ENCODE results near the gene USP20.

DNA sequence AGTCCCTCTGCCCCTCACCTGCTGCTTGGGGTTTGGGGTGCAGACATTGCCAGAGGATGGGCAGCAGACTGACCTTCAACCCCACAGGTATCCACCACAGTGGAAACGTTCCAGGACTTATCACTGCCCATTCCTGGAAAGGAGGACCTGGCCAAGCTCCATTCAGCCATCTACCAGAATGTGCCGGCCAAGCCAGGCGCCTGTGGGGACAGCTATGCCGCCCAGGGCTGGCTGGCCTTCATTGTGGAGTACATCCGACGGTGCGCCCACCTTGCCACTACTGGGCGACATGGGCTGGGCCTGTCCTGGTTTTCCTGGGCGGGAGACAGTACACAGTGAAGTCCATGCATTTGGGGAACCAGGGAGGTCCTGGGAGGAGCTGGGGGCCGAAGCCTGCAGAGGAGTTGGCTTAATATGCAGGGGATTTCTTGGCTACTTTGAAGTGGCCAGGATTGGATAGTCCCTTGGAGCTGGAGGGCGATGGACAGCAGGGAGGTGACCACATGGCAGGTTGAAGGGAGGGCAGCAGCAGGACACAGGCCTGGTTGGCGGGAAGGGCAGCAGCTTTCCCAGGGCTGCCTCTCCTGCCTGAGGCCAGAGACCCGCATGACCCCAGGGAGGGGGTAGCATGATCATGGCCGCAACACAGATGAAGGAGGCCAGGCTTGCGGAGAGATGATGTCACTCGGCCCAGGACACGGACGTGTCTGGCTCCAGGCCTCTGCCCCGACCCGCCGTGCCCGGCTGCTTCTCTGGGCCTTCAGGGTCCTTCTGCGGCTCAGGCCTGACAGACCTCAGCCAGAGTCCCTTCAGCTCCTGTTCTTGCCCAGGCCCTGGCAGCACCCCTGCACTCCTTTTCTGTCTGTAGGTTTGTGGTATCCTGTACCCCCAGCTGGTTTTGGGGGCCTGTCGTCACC, 34.6 kb downstream of the USP20 start:
- TF ChIP-seq MXI1 (IDR thresholded peaks at IDR 0.05; ENCODE audit: low read depth, low read length), result no peak
- TF ChIP-seq, protein P1, sequence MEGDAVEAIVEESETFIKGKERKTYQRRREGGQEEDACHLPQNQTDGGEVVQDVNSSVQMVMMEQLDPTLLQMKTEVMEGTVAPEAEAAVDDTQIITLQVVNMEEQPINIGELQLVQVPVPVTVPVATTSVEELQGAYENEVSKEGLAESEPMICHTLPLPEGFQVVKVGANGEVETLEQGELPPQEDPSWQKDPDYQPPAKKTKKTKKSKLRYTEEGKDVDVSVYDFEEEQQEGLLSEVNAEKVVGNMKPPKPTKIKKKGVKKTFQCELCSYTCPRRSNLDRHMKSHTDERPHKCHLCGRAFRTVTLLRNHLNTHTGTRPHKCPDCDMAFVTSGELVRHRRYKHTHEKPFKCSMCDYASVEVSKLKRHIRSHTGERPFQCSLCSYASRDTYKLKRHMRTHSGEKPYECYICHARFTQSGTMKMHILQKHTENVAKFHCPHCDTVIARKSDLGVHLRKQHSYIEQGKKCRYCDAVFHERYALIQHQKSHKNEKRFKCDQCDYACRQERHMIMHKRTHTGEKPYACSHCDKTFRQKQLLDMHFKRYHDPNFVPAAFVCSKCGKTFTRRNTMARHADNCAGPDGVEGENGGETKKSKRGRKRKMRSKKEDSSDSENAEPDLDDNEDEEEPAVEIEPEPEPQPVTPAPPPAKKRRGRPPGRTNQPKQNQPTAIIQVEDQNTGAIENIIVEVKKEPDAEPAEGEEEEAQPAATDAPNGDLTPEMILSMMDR (IDR thresholded peaks at IDR 0.05), result no peak
- no peak for TF ChIP-seq NFIC (IDR thresholded peaks at IDR 0.05; ENCODE audit: borderline replicate concordance)
- TF ChIP-seq GATA2 (CRISPR knock-in tag; IDR thresholded peaks at IDR 0.05), result no peak
- no peak for TF ChIP-seq SMC3 (IDR thresholded peaks at IDR 0.05; ENCODE audit: low read depth, low read length)
- no peak for TF ChIP-seq POLR2AphosphoS5 (IDR thresholded peaks at IDR 0.05; ENCODE audit: low read depth, low read length)
- TF ChIP-seq, protein P2, sequence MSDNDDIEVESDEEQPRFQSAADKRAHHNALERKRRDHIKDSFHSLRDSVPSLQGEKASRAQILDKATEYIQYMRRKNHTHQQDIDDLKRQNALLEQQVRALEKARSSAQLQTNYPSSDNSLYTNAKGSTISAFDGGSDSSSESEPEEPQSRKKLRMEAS (IDR thresholded peaks at IDR 0.05; ENCODE audit: low read depth), result no peak
- no peak for TF ChIP-seq RAD21 (IDR thresholded peaks at IDR 0.05; ENCODE audit: low read length)
- TF ChIP-seq GABPA (IDR thresholded peaks at IDR 0.05; ENCODE audit: low read depth), result no peak
- no peak for TF ChIP-seq EP300 (IDR thresholded peaks at IDR 0.05; ENCODE audit: borderline replicate concordance in 1 of 2, low read depth in 1 of 2, low read length in 1 of 2)
